GM21423 (cell line): ENCODE data around the gene KCNQ2.
"Not testable (repeated sequence)": the region's sequence is repeated elsewhere in the genome, so short reads cannot be mapped to it uniquely, and the experiment has no call there.

Experiments used
- ATAC-seq: cut with Tn5 transposase; IDR thresholded peaks from one replicate; pipeline ENCODE4 v1.9.1; 2021; ENCODE audit warnings: mild to moderate bottlenecking, moderate library complexity; ENCODE audit not compliant: unreplicated experiment

KCNQ2 gene

GRCh38 chr20:63394069-63394919, 78.2 kb downstream of the KCNQ2 start:
- ATAC-seq = no peak

DNA sequence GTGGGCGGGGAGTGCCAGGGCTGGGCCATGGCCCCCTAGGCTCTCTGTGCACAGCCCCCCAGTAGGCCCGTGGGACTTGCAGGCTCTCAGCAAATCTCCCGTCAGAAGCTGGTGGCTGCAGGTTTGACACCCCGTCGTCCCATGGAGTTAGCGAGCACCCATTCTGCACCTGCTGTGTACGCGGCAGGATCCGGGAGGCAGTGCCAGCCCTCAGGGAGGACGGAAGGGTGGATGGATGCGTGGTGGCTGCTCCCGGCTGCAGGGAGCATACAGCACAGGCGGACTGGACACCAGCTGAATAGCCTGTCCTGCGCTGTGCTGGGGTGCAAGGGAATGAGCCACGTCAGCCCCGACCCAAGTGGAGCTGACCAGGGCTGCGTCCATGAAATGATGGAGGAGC, 78.9 kb downstream of the KCNQ2 start:
- no peak for ATAC-seq

GRCh38 chr20:63392465-63393365, 79.7 kb downstream of the KCNQ2 start:
- no peak for ATAC-seq

GRCh38 chr20:63387917-63388316, 84.5 kb downstream of the KCNQ2 start:
- ATAC-seq = no peak

- ATAC-seq = no peak
Measured at GRCh38 chr20:63387393-63387792, 85.1 kb downstream of the KCNQ2 start.

DNA sequence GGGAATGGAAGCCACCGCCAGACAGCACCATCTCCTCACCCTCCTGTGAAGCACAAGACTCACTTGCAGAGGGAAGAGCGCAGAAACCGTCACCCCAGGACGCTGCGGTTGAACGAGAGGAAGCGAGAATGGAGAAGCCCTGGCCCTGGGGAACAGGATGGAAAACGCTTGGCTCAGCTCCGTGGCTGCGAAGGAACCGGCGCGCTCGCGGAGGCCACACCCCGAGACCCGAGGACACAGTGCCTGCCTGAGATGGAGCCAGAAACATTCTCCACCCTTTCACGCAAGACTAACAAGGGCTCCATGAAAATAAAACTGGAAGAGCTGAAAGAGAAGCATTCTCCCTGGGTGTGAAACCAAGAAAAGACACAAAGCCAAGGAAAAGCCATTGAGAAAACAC, 86.0 kb downstream of the KCNQ2 start:
- no peak for ATAC-seq

DNA sequence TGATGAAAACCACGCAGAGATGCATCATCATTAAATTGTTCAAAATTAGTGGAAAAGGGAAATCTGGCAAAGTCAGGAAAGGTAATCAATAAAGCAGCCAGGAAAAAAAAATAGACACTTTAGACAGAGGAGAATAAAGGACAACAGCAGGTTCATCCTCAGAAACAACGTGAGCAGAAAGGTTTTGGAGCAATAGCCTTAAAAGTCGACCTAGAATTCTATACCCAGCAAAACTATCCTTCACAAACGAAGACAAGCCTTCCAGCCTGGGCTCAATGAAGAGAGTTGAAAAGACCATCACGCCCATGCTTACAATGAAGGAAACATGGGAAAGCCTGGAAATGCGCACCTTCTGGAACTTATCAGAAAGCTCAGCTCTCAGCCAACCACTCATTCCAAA, 86.6 kb downstream of the KCNQ2 start:
- no peak for ATAC-seq

DNA sequence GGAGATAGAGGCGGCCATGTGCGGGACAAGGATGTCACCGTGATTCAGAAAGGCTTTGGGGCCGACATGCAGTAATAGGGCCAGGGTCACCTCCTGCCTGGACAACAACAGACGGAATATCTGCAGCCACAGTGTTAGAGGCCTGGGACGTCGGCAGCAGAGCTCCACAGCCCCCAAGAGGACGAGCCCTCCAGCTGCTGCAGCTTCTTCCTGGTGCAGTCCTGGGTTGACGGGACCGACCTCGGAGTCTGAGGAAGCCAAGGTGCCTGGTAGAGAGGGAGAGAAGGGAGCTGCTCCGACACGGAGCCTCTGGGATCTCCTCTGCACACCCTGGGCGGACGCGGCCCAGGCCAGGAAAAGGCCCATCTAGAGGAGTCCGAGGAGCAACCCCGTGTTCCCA, 88.1 kb downstream of the KCNQ2 start:
- ATAC-seq = no peak

GRCh38 chr20:63383556-63383955, 88.9 kb downstream of the KCNQ2 start:
- no peak for ATAC-seq

DNA sequence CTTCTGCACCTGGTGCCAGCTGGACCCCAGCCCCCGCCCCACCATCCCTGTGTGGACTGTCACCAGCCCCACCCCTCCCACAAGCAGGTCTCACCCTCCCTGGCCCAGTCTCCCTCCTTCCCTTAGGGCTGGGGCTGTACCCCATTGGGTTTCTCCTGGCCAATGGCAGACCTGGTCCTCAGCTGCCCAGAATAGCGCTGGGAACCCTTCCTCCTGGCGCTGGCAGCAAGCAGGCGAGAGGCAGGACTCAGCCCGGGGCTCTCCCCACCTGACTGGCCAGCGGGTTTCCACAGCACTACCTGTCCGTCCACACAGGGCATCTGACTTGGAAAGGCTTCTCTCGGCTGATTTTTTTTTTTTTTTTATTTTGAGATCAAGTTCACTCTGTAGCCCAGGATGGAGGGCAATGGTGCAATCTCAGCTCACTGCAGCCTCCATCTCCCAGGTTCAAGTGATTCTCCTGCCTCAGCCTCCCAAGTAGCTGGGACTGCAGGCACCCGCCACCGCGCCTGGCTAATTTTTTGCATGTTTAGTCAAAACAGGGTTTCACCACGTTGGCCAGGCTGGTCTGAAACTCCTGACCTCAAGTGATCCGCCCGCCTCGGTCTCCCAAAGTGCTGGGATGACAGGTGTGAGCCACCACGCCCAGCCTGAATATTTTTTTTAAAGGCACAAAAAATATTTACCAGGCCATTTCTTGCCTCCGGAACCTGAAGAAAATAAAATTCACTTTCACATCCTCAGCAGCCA, 89.7 kb downstream of the KCNQ2 start:
- ATAC-seq = no peak

GRCh38 chr20:63381781-63382431, 90.5 kb downstream of the KCNQ2 start:
- no peak for ATAC-seq

DNA sequence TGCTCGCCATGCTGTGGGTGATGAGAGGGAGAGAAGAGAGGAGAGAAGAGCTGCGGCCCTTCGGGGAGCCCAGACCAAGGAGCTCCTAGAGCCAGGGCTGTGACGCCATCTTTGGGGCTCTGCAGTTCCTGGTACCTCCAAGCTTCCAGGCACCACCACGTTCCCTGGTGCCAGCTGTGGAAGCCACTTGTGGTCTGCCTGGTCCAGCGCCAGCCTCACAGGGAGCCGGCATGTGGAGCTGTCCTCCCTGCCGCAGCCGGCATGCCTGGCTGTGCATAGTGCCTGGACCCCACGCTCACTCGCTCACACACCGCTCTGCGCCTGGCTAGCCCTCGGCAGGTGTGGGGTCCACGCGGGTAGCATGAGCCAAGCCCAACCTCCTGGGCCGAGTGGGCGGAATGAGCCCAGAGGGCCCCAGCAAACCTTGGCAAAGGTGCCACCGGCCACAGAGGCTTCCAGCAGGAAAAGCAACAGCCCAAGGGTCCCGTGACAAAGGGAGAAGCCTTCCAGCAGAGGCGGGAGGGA, 92.0 kb downstream of the KCNQ2 start:
- no peak for ATAC-seq

DNA sequence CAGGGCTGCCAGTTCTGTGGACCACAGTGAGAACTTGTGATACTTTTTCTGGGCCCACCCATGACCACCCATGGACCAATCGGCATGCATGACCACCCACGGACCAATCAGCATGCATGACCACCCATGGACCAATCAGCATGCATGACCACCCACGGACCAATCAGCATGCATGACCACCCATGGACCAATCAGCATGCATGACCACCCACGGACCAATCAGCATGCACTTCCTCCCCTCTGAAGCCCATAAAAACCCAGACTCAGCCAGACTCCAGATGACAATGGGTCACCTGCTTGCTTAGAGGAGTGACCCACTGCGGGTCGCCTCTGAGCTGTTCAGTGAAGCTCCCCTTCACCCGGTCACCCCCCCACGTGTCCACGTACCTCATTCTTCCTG, 92.6 kb downstream of the KCNQ2 start:
- not testable (repeated sequence) for ATAC-seq

DNA sequence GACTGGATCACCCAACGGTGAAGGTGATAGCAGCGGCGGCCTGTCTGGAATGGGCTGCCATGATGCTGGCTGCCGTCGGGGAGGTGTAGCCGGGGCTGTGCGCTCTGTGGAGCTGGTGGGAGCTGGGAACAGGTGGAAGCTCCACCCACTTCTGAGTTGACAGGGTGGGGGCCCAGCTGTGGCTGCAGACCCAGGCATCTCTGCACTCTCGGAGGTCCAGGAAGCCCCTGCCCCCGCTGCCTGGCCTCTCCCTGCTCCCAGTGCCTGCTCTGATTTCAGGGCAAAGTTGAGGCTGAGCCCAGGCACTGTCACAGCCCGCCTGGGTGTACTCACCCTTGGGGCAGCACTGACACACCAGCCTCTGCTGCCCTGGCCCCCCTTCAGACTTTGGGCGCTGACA, 93.2 kb downstream of the KCNQ2 start:
- ATAC-seq = no peak

- no peak for ATAC-seq
Measured at GRCh38 chr20:63378626-63379025, 93.8 kb downstream of the KCNQ2 start.

- ATAC-seq = no peak
Measured at GRCh38 chr20:63377951-63378381, 94.5 kb downstream of the KCNQ2 start.

GRCh38 chr20:63377256-63377941, 95.1 kb downstream of the KCNQ2 start:
- ATAC-seq = no peak

DNA sequence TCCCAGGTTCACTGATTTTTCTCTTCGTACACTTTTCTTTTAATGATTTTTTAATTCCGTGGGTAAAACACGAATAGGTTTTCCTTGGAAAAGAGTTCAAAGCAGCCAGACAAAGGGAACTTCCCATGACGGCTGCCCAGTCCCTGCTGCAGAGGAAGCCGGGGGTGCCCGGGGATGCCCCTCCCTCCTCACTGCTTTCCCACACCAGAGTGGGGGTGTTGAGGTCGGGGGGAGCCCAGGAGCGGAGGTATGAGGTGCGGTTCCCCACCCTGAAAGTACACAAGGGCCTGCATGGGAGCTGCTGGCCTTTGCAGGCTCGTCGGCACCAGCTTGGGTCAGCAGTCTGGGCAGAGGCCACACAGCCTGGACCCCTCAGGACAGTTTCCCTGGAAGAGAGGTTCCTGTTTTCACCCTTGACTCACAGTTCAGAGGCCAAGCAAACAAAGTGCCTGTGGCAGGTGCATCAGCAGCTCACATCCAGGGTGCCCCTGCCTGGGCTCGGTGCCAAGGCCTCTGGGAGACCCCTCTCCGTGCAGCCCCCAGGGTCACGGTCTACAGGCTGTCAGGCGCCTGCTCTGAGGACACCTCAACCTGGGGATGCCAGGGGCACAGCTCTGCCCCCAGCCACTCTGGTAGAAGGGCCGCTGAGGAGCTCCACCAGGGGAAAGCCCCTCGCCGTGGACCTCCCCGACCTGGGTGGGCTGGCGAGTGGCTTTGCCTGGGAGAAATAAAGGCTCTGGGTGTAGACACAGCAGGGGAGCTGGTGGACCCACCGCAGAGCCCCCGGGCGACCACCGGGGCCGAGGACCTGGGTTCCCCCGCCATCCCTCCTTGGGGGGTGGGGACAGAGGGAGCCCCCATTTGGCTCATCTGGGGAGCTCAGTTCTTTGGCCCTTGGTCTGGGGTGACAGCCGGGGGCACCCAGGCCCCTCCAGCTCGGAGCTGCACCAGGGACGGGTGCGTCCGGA, 95.9 kb downstream of the KCNQ2 start:
- no peak for ATAC-seq

DNA sequence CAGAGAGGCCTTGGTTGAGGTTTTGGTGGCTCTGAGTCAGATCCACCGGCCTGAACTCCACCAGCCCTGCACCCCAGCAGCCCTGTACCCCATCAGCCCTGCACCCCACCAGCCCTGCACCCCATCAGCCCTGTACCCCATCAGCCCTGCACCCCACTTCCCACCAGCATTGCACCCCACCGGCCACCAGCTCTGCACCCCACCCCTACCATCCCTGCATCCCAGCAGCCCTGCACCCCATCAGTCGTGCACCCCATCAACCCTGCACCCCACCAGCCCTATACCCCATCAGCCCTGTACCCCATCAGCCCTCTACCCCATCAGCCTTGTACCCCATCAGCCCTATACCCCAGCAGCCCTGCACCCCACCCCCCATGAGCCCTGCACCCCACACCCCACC, 97.0 kb downstream of the KCNQ2 start:
- no peak for ATAC-seq
